Measurements from ENCODE around the gene TBC1D21.

The TBC1D21 gene

DNA sequence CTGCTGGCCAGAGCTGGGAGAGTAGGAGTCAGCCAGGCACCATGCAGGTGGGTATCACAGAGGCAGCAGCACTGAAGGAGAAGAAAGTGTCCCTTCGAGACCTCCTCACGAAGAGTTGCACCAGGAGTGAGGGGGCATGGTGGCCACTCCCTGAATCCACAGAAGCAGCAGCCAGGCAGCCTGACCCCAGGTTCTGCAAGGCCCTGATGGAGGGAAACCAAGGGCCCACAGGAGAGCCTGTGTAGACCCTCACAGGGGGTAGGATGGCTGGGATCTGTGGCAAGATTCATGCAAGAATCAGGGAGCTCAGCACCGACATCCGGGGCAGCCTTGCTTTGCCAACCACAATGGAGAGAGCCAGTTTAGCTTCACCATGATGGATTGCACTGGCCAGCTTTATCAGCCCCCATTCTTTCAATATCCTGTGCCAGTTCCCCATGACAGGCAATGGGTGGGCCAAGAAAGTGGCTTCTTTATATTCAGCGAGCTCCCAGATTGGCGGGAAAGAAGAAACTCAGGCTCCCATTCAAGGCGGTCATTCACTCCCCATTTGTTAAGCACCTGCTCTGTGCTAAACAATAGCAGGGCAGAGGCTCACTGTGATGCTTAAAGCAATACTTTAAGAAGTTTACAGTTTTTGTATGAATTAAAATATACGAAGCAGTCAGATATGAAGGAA lies 33.5 kb upstream of the TBC1D21 start:
- no peak for DNase-seq (ENCODE audit: low read depth, low spot score)
- no peak overlapping the region for H3K4me3 ChIP-seq (ENCODE audit: low read depth, low read length)
- TF ChIP-seq, protein P1, sequence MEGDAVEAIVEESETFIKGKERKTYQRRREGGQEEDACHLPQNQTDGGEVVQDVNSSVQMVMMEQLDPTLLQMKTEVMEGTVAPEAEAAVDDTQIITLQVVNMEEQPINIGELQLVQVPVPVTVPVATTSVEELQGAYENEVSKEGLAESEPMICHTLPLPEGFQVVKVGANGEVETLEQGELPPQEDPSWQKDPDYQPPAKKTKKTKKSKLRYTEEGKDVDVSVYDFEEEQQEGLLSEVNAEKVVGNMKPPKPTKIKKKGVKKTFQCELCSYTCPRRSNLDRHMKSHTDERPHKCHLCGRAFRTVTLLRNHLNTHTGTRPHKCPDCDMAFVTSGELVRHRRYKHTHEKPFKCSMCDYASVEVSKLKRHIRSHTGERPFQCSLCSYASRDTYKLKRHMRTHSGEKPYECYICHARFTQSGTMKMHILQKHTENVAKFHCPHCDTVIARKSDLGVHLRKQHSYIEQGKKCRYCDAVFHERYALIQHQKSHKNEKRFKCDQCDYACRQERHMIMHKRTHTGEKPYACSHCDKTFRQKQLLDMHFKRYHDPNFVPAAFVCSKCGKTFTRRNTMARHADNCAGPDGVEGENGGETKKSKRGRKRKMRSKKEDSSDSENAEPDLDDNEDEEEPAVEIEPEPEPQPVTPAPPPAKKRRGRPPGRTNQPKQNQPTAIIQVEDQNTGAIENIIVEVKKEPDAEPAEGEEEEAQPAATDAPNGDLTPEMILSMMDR (IDR thresholded peaks at IDR 0.05; ENCODE audit: low read depth, low read length) = no peak
- in situ Hi-C loops (cut with HindIII; ENCODE audit: low sequenced_read_pairs) = no loop called here

DNA sequence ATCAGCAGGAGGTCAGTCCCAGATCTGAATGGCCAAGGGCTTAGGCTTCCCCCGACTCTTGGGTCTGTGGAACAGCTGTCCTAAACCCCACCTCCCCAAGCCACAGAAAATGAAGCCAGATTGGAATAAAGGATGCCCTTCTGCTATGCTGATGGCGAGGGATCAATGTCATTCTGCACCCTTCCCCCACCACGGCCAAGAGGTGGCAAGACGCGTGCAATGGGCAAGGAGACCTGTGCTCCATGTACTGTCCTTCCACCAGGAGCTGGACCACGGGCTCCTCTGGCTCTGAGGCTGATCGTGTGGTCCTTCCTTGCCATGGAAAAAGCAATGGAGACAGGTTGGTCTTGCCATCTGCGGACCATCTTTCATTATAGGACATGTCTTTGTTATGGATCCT lies 32.6 kb upstream of the TBC1D21 start:
- in situ Hi-C loops (cut with HindIII; ENCODE audit: low sequenced_read_pairs) = no loop called here
- no peak for DNase-seq (ENCODE audit: low read depth, low spot score)
- H3K4me3 ChIP-seq (ENCODE audit: low read depth, low read length) = no peak overlapping the region
- TF ChIP-seq, protein P1 (IDR thresholded peaks at IDR 0.05; ENCODE audit: low read depth, low read length) = no peak

DNA sequence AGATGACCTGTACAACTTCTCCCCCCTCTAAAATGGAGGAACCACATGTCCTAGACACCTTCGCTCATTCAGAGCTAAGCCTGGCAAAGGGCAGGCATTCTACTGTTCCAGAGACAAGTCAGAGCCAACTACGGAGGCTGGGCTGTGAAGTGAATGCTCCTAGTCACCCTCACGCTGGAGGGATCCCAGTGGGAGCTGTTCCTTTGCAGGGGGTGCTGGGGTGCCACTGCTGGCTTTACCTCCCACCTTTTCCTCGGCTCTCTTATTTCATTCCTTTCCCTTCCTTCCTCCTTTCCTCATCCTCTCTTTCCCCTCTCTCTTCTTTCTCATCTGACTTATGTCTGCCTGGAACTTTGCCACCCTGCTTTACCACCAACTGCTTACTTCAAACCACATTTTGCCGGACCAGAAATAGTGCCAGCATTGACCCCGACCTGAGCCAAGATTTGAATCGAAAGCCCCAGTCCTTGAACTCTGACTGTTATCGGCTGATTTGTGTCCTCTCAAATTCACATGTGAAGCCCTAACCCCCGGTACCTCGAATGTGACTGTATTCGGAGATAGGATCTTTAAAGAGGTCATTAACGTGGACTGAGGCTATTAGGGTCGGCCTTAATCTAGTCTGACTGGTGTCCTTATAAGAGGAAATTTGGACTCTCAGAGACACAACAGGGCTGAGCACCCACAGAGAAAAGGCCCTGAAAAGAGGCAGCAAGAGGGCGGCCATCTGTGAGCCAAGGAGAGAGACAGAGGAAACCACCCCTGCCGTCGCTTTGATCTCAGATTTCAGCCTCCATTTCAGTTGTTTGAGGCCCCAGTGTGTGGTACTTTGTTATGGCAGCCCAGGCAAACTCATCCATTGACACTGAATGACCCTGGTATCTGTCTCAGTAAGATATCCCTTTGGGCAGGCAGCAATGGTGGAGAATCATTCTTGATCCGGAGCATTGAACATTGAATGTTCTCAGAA lies 31.3 kb upstream of the TBC1D21 start:
- H3K4me3 ChIP-seq (ENCODE audit: low read depth, low read length) = no peak overlapping the region
- TF ChIP-seq, protein P1 (IDR thresholded peaks at IDR 0.05; ENCODE audit: low read depth, low read length) = no peak
- in situ Hi-C loops (cut with HindIII; ENCODE audit: low sequenced_read_pairs) = no loop called here
- DNase-seq (ENCODE audit: low read depth, low spot score) = no peak

DNA sequence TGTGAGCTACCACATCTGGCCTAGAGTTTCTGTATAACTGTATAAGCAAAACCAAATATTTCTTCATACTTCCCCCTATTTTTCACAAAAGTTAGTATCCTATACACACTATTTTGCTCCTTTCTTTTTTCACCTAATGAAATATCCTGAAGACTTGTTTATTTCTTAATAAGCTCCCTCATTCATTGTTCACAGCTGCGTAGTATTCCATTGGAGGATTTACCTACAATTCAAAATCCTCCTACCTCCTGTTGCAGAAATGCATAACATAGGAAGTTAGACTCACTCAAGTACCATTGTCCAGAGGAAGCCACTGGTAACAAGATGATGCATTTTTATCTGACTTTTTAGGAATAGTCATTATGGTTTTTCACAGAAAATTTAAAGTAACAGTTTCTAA lies 29.6 kb upstream of the TBC1D21 start:
- in situ Hi-C loops (cut with HindIII; ENCODE audit: low sequenced_read_pairs) = no loop called here
- no peak for DNase-seq (ENCODE audit: low read depth, low spot score)
- H3K4me3 ChIP-seq (ENCODE audit: low read depth, low read length) = no peak overlapping the region
- TF ChIP-seq, protein P1 (IDR thresholded peaks at IDR 0.05; ENCODE audit: low read depth, low read length) = no peak

DNA sequence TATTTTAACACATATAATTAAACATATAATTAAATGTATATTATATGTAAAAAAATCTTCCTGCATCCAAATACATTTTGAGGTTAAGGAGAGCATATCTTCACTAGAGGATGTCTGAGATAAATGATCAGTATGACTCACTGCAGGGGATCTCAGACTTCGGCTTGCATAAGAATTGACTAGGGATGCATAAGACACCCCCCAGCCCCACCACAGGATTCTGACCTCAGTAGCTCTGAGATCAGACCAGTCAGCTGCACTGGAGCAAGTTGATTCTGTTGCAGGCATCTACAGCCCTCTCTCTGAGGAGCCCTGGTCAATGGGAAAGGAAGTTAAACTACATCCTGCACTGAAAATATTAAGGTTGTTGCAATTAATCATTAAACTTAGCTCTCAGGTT lies 29.0 kb upstream of the TBC1D21 start:
- no peak overlapping the region for H3K4me3 ChIP-seq (ENCODE audit: low read depth, low read length)
- TF ChIP-seq, protein P1 (IDR thresholded peaks at IDR 0.05; ENCODE audit: low read depth, low read length) = no peak
- DNase-seq (ENCODE audit: low read depth, low spot score) = no peak
- in situ Hi-C loops (cut with HindIII; ENCODE audit: low sequenced_read_pairs) = no loop called here

DNA sequence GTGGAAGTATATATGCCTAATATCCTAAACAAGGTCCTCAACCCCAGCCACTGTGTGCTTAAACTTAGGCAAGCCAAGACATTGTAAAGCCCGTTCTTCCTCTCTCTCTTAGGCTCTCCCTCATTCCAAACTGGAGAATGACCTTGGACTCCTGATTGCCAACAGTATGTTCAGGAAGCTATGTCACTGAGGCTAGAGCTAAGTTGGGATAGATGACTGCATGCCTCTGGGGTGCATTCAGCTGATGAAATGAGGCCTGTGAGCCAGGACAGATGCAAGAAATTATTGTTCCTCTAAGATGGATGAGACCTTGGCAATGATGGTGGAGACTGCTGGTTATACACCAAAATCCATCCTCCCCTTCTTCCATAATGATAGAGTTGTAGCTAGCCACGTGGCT lies 27.9 kb upstream of the TBC1D21 start:
- H3K4me3 ChIP-seq (ENCODE audit: low read depth, low read length) = no peak overlapping the region
- in situ Hi-C loops (cut with HindIII; ENCODE audit: low sequenced_read_pairs) = no loop called here
- DNase-seq (ENCODE audit: low read depth, low spot score) = no peak
- TF ChIP-seq, protein P1 (IDR thresholded peaks at IDR 0.05; ENCODE audit: low read depth, low read length) = no peak

Measured in astrocyte of the spinal cord (primary cell).